Cerebellar cortex (tissue), 1 donor: ENCODE measurements around the gene TMEM14A.
"Not testable (repeated sequence)": the region's sequence is repeated elsewhere in the genome, so short reads cannot be mapped to it uniquely, and the experiment has no call there.

Experiments
- DNase-seq: peaks from one replicate; pipeline ENCODE4 v3.0.0-alpha.2; 2015; ENCODE audit warnings: low spot score

TMEM14A gene, protein sequence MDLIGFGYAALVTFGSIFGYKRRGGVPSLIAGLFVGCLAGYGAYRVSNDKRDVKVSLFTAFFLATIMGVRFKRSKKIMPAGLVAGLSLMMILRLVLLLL

DNA sequence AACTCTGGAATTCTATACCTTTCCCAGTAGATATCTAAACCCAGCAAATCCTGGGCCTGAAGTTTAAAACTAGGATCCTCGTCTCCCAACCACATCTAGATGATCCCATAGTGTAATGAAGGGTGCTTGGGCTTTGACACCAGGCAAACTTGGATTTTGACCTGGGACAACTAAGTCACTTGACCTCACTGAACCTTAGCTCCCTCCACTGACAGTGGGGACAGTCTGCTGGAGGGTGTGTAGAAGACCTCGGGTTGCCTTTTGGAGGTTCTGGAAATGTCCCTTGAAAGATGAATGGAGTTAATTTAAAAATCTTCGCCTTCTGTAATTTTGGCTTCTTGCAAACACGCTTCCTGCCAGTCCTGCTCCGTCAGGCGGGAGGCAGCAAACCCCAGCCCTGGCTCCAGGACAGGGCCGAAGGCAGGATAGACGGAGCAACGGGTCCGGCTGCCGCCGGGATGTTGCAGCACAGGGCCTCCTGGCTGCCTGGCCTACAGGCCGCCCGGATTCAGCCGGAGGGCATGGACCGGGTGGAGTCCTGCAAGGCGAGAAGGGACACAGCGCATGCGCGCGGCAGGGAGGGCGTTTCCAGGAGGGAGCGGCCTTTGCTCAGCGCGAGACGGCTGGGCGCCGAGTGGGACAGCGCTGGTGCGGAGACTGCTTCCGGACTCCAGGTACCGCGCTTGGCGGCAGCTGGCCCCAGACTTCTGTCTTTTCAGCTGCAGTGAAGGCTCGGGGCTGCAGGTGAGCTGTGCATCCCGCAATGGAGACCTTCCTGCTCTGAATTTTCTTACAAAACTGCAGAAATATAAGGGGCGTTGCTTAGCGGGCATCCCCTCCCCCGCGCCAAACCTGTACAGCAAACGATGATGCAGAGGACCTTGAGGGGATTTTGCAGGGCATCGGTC lies at the start of gene TMEM14A:
TMEM14A (plus strand) TSS at position 612 of the 908 bp plus-strand sequence. CDS start 5,990 bp downstream, outside the sequence.
- DNase-seq = peak; percentile 94

DNA sequence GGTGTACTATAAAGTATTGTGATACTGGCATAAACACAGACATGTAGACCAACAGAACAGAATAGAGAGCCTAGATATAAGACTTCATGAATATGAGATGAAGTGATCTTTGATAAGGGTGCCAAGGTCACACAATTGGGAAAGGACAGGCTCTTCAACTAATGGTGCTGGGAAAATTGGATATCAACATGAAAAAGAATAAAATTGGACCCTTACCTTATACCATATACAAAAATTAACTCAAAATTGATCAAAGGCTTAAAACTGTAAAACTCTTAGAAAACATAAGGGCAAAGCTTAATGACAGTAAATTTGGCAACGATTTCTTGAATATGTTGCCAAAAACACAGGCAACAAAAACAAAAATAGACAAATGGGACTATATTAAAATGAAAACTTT lies 49.3 kb upstream of the TMEM14A start:
- DNase-seq = no peak

DNA sequence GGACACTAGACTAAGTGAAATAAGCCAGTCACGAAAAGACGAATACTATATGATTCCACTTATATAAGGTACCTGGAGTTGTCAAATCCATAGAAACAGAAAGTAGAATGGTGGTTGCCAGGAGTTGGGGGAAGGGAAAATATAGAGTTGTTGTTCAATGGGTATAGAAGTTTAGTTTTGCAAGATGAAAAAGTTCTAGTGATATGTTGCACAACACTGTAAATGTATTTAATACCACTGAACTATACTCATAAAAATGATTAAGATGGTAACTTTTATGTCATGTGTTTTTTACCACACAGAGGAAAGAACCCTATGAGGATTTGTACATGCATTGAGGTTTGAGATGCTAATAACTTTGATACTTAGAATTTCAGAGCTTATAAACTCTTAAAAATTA lies 48.1 kb upstream of the TMEM14A start:
- no peak for DNase-seq

DNA sequence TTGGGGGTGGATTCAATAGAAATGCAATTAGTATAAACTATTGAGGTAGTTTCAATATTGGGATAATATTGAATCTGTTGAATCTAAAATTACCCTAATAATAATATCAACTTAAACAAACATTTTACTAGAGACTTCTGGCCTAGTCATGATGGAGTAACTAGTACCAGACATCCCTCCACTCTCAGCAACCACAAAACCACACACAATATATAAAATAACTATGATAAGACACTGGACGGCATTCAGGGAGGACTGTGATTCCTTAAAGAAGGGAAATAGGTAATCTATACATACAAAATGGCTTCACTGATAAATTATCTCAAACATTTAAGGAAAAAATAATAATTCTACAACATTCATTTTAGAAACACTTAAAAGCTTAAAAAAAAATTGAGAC lies 38.9 kb upstream of the TMEM14A start:
- DNase-seq = no peak

DNA sequence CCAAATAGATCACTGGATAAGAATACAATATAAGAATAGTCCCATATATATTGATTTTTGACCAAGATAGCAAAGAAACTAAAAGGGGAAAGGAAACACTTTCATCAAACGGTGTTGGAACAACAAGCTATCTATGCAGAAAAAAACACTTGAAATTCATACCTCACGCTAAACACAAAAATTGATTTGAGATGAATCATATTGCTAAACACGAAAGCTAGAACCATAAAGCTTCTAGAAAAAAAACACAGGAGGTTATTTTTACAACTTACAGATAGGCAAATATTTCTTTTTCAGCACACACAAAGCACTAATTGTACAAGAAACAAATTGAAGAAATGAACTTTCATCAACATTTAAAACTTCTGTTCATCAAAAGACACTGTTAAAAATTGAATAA lies 36.7 kb upstream of the TMEM14A start:
- DNase-seq = no peak

DNA sequence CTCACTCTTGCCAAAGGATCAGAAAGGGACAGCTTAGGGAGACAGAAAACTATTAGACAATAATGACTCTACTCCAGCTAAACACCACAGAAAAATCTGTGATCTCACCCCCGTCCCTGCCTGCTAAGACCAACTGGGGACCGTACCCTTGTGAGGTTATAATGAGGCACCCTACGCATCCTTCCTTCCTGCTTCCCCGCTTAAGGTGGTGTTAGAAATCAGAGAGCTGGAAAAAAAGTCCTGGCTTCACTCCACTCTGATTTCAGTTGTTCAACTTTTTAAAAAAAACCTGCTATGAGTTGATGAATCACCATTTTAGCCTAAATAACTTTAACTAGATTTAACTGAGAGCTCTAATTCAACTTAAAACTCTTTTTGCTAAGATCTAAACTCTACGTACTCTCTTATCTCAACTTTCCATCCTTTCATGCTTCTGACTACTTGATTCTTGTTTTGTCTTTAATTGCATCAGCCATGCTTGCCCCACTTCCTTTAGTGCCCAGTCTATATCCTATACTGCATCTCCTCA lies 35.8 kb upstream of the TMEM14A start:
- DNase-seq = no peak

DNA sequence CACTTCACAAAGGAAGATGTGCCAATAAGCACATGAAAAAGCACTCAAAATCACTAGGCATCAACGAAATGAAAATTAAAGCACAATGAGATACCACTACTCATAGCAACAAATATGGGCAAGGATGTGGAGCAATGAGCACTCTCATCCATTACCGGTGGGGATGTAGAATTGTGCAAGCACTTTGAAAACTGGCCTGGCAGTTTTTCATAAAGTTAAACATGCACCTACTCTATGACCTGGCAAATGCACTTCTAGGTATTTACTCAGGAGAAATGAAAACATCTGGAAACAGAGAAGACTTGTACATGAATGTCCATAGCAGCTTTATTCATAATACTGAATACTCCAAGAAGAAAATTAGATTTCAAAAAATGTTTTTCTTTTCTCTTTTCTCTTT lies 34.1 kb upstream of the TMEM14A start:
- no peak for DNase-seq

DNA sequence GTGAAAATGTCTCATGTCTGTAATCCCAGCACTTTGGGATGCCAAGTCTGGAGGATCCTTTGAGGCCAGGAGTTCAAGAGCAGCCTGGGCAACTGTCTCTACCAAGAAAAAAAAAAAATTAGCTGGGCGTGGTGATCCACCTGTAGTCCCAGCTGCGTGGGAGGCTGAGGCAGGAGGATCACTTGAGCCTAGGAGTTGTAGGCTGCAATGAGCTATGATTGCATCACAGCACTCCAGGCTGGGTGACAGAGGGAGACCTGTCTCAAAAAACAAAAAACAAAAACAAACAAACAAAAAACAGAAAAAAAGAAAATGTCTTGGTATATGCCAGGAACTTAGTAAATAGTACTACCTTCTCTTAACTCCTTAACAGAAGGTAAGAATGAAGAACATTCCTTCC lies 31.4 kb upstream of the TMEM14A start:
- no peak for DNase-seq

DNA sequence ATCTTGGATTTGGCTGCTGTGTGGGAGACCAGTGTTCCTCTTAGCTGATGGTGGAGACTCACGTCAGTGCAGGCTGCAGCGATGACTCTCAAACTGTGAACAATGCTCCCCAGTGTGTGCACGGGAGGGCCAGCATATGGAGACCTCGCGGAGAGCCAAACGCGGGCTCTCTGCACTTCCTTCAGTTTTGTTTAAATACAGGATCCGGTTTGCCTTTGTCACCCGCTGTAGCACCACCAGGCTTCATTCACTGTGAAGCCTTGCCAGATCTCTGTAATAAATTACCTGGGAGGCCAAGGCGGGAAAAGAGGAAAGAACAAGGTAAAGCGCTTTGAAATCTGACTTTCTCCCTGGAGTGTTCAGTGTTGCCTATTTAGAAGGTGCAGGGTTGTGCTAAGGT lies 30.7 kb upstream of the TMEM14A start:
- DNase-seq = peak; percentile 4

DNA sequence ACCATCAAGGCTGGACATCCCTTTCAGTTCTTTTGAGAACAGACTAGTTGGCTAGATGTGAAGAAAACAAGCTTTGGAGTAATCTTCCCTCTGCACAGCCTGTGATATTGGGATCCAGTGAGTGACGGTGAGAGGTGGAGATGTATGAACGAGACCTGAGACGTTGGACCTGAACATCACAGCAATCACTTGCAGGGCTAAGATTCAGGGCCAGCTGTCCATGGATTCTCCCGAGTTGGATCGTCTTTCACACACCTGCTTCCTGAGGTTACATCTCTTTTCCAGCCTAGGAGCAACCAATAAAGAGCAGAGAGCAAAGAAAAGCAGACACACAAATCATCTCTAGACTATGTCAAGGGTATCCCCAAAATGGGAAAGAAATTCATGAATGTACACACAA lies 30.0 kb upstream of the TMEM14A start:
- no peak for DNase-seq

DNA sequence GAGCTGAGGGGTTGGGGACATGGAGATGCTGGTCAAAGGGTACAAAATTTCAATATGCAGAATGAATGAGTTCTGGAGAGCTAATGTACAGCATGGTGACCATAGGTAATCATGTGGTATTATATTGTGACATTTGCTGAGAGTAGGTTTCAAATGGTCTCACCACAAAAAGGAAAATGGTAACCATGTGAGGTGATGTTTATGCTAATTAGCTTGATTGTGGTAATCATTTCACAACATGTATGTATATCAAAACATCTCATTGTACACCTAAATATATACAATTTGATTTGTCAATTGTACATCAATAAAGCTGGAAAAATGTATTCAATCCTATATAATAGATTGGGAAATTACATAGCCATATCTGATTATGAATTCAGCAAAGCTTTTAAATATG lies 29.5 kb upstream of the TMEM14A start:
- no peak for DNase-seq

DNA sequence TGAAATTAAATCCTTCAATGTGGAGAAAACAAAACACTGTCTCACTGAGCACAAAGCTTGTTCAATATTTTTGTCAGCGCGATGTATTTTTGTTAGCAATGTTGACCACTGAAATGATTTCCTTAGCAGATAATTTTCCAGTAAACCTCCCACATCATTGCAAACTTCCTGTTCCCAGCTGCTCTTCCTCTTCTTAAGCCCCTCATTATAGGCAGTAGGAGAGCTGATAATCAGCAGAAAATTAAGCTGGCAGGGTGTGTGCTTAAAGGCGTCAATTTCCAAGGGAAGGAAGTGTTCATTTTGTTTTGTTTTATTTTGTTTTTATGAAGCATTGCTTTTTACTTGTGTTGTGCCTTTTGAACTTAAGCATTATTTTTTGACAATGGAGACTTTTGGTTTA lies 29.1 kb upstream of the TMEM14A start:
- DNase-seq = no peak

DNA sequence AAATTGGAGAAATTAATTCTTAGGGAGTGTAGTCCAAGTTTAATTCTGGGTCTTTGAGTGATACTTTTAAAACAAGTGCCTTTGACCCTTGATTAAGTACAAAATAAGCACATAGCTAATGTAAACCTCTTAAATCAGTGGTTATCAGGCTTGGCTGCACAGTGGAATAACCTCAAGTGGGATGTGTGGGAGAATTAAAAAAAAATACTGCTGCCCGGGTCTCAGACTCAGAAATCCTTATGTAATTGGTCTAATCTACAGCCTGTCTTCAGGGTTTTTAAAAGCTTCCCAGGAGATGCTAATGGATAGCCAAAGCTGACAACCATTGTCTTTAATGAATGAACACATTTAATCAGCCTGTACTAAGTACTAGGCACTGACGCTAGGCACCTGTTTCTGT lies 28.5 kb upstream of the TMEM14A start:
- DNase-seq = no peak

DNA sequence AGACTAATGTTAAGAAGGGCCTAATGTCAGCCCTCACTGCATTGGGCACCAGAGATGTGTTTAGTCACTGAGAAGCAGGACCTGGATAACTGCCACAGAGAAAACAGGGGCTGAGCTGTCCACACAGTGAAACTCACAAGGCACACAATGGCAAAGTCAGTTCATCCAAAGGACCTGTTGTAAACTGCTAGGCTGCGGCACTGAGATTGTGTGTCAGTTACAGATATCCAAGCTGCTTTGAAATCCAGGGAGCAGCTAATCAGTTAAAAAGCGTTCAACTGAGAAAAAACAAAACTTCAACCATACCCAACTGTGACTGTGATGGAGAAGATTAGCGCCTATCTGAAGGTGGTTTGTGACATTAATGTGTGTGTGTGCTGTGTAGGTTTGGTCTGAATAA lies 27.8 kb upstream of the TMEM14A start:
- DNase-seq = no peak

DNA sequence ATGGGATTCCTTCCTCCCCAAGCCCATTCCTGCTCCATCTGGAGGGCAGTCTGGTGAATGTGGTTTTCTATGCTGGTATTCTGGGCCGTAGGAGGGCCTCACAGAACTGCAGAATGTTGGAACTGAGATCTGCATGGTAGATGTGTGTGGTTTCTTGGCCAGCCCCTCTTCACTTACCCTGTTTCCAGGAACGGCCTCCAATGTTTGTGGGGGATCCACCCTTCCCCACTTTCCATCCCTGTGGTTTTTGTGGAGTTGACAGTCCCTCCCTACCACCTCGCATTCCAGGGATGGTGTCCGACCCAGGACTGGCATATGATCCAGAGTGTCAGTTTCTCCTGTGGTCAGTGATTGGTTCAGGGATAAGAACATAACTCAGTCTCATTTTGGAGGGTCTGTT lies 26.7 kb upstream of the TMEM14A start:
- DNase-seq = no peak

DNA sequence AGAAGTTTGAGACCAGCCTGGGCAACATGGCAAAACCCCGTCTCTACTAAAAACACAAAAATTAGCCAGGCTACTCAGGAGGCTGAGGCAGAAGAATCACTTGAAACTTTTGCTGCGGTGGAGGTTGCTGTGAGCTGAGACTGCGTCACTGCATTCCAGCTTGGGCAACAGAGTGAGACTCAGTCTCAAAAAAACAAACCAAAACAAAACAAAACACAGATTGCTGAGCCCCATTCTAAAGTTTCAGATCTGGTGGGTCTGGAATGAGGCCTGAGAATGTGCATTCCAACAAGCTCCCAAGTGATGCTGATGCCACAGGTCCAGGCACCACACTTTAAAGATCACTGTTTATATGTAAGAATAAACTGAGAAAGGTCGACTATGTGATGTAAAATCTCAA lies 24.9 kb upstream of the TMEM14A start:
- no peak for DNase-seq

DNA sequence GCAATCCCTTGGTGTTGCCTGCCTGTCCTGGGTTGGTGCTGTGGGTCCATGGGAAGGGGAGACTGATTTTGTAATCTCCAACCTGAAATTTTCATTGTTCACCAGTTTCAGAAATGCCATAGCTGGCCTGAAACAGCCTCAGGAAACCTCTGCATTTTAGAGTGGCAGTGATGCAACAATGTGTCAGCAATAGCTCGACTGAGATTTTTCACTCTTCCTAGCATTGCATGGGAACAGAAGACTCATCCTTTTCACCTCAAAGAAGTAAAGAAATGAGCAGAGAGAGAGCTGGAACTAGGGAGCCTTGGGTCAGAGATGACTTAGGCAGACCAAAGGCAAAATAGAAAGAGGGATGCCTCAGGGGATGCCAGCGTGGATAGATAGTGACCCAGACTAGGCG lies 23.7 kb upstream of the TMEM14A start:
- DNase-seq = no peak

DNA sequence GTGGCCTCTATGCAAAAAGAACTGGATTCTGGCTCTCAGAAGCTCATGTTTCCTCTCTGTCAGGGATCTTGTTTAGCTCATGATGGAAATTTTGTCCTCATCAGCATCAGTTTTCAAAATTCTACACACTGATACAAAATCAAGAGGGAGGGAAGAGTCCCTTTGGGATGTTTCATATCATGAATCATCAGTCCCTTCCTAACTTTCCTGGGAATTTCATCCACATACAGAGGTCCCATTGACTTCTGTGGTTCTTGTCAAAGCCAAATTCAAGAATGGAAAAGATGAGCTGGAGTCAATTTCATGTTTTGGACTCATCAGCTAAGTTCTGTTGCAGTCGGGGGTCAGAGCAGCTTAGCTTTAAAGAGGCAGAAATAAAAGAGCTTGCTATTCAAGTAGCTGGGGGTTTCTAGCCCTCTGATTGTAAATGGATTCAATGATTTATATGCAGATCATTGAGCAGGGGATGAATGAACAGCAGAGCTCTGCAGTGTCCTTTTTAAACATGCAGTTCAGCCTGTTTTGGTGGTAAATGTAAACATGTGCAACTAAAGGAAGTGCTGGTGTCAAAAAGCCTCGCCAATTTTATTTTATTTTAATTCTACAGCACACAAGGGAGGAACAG lies 21.3 kb upstream of the TMEM14A start:
- no peak for DNase-seq

DNA sequence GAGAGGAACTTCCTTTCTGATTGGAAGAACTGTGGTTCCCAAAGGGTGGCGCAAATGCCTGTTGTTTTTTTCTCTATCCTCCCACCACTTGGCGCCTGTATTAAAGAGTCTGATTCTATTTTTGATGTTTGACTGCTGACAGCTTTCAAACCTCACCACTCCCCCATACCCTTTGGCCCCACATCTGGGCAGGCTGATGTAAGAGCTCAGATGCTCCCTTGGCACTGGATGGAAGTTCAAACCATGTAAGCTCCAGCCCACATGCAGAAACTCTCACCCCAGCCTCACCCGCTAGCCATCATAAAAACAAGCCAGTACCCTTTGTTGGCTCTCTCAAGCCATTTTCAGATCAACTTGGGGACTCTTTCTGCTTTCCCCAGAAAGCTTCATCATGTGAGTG lies 20.0 kb upstream of the TMEM14A start:
- DNase-seq = no peak

DNA sequence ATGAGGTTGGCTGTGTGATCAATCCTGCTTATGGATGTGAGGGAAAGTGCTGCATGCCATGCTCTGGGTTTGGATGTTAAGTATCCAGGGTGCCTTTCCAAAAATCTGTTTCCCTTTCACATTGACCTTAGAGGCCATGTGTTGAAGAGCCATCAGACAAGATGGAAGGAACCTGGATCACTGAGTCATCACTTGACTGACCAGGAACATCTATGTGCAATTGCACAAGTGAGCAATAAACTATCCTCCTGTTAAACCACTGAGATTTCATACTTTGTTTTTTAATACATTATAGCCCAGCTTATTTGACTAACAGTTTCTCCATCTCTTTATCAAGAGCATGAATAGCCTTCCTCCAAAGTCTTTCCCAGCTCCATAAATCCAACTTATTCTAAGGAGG lies 17.8 kb upstream of the TMEM14A start:
- no peak for DNase-seq

DNA sequence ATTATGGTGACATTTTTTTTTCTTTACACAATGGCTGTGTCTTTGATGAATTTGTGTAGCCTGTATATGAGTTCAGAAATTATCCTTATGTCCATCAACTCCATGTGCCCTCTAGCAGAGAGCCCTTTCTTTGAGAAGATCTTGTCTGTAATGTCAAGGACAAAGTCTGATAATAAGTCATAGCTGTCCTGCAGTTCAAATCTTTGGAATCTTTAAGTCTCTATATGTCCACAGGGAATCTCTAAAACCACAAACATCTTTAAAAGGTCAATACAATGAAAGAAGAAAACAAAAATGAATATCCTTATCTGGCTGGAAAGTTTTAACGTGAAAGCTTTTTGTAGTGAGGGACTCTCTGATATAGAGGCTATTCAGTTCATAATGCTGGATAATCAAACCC lies 16.9 kb upstream of the TMEM14A start:
- no peak for DNase-seq

DNA sequence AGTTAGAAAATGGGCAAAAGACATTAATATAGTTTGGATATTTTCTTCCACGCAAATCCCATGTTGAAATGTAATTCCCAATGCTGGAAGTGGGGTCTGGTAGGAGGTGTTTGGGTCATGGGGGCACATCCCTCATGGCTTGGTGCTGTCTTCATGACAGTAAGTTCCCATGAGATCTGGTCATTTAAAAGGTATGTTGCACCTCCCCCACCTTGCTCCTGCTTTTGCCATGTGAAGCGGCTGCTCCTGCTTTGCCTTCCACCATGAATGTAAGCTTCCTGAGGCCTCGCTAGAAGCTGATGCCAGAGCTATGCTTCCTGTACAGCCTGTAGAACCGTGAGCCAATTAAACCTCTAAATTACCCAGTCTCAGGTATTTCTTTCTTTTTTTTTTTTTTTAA lies 16.3 kb upstream of the TMEM14A start:
- DNase-seq = no peak

DNA sequence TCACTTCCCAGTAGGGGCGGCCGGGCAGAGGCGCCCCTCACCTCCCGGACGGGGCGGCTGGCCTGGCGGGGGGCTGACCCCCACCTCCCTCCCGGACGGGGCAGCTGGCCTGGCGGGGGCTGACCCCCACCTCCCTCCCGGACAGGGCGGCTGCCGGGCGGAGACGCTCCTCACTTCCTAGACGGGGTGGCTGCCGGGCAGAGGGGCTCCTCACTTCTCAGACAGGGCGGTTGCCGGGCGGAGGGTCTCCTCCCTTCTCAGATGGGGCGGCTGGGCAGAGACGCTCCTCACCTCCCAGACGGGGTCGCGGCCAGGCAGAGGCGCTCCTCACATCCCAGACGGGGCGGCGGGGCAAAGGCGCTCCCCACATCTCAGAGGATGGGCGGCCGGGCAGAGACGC lies 15.0 kb upstream of the TMEM14A start:
- DNase-seq = not testable (repeated sequence)
